Right cardiac atrium (tissue), 5 donors: ENCODE data around the gene HES4. TPM values are rescaled to one million over a fixed set of nuclear protein-coding genes. Genes with fewer than 3 reads are reported as not detected.
"Not testable (repeated sequence)": the region's sequence is repeated elsewhere in the genome, so short reads cannot be mapped to it uniquely, and the experiment has no call there.

Source experiments
- ATAC-seq, 2 donors: fragments of 200-7000 bp; cut with Tn5 transposase; one replicate each; pipeline versions ENCODE4 v1.8.0 to v1.9.1; 2020; ENCODE audit warnings: moderate library complexity in 2 of 2, mild to moderate bottlenecking in 1 of 2
- DNase-seq, 3 donors: peaks; one replicate each; pipeline ENCODE4 v3.0.0-alpha.2; 2020
- H3K27ac ChIP-seq: one replicate; pipeline ENCODE4 v1.5.1; 2013; ENCODE audit warnings: mild to moderate bottlenecking, low read length, control low read depth, moderate library complexity
- H3K27me3 ChIP-seq: one replicate; pipeline ENCODE4 v1.6.1; 2013; ENCODE audit not compliant: control insufficient read depth, insufficient read depth
- H3K4me1 ChIP-seq: one replicate; pipeline ENCODE4 v1.6.1; 2013; ENCODE audit warnings: low read length; ENCODE audit not compliant: control insufficient read depth, insufficient read depth
- H3K4me3 ChIP-seq: one replicate; pipeline ENCODE4 v1.5.1; 2013; ENCODE audit warnings: low read length, control low read depth
- H3K9me3 ChIP-seq: one replicate; pipeline ENCODE4 v1.6.1; 2013; ENCODE audit warnings: low read length; ENCODE audit not compliant: control insufficient read depth
- WGBS: extraction: QIAGEN DNeasy Blood & Tissue Kit; methylation state at CpG from one replicate; pipeline ENCODE4 v1.1.7; 2013; 5-methylcytosine and 5-hydroxymethylcytosine counted together
- intact Hi-C, 4 donors: fragments of 100-400 bp; cut with DNase I; formaldehyde crosslinking; loops; one replicate each; pipeline versions ENCODE4 v1.11.0 to v1.14.0; 2022 to 2023
- polyA plus RNA-seq: library from polyadenylated mRNA; stranded (reverse); fragments of 200-250 nt; gene quantifications from one replicate; pipeline ENCODE4 v1.2.3, GENCODE V29; 2013
- total RNA-seq, 4 donors: library from RNA; stranded (reverse); fragmentation: NEBNext Ultra II Directional; extraction: Animal tissue kit (Norgen Biotek cat#: 25700); gene quantifications; one replicate each; pipeline ENCODE4 v1.2.1, GENCODE V29; 2021
- donor health status: healthy with polysubstance abuse.
- donor health status: DM: no; HTN: yes; CAD: no.
- donor health status: DM: no; HTN: no; CAD: no.
- donor health status: DM: no; HTN: yes; CAD: no; lungs with severe emphysema.
- donor health status: DM: yes; HTN: yes; CAD: no.

Gene HES4
- total and polyA plus RNA-seq, 5 donors = 25.7 to 62.5 (median 38.2) TPM

DNA sequence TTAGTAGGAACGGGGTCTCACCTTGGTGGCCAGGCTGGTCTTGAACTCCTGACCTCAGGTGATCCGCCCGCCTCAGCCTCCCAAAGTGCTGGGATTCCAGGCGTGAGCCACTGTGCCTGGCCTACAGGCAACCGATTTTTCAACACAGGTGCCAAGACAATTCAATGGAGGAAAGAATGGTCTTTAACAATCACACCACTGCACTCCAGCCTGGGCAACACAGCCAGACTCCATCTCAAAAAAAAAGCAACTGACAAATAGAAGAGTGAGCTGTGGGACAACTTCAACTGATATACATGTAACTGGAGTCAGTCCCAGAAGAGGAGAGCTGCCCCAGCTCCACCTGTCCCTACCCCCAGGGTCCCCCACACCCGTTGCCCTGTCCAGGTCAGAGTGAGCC lies 5.4 kb downstream of the HES4 start:
- WGBS = 91% methylated on average over 6 of the region's 6 CpGs
- H3K27ac ChIP-seq, H3K9me3 ChIP-seq, H3K4me3 ChIP-seq, H3K4me1 ChIP-seq, ATAC-seq, intact Hi-C loops, H3K27me3 ChIP-seq: not testable (repeated sequence)
- DNase-seq = peak in 1 of 3 donors; percentile 32

DNA sequence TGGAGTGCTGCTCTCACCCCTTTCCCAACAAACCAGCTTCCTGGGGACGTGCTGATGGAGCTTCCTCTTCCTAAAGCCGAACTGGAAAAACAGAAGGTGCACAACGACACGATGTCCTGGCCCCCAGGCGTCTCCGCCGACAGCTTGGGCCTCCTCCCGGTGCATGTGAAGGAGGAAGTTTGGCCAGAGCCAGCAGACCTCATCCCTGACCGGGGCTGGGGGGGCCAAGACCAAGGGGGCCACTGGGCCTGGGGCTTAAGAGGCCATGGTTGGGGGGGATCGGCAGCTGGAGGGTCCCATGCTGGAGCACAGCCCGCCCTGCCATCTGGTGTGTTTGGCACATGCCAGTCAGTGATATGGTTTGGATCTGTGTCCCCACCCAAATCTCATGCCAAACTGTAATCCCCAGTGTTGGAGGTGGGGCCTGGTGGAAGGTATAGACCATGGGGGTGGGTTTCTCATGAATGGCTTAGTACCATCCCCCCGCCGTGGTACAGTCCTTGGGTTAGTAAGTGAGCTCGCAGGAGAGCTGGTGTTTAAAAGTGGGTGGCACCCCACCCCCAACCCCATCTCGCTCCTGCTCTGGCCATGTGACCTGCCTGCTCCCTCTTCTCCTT lies 6.4 kb downstream of the HES4 start:
- Histone ChIP-seq H3K27me3 (no peaks in the 10 kb centered on the region), H3K27ac (no peak overlapping the region), H3K9me3 (no peaks in the 10 kb centered on the region), H3K4me1 (no peaks in the 10 kb centered on the region), H3K4me3 (no peak overlapping the region)
- WGBS = 74% methylated on average over 15 of the region's 15 CpGs
- peak in 2 of 3 donors; percentile 22 to 33 for DNase-seq
- intact Hi-C loops = no loop called here
- no peak for ATAC-seq

- H3K9me3 ChIP-seq = no peaks in the 10 kb centered on the region
- H3K4me3 ChIP-seq = no peak overlapping the region
- H3K27ac ChIP-seq = no peak overlapping the region
- intact Hi-C loops = no loop called here
- DNase-seq = no peak
- no peaks in the 10 kb centered on the region for H3K27me3 ChIP-seq
- ATAC-seq = no peak
- 90% methylated on average over 7 of the region's 7 CpGs for WGBS
- no peaks in the 10 kb centered on the region for H3K4me1 ChIP-seq
Measured at GRCh38 chr1:992362-992761, 7.5 kb downstream of the HES4 start.

DNA sequence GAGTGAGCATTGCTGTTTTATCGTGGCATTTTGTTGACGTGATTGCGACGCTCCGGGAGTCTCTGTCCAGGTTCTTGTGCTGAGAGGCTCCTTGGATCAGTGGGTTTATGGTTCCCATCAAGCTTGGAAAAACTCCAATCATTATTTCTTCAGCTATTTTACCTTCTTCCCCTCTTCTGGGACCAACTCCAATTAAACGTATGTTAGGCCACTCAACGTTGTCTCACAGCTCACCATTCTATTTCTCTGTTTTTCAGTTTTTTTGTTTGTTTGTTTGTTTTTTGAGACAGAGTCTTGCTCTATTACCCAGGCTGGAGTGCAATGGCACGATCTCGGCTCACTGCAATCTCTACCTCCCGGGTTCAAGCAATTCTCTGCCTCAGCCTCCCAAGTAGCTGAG lies 8.0 kb downstream of the HES4 start:
- H3K4me1 ChIP-seq = no peaks in the 10 kb centered on the region
- no peaks in the 10 kb centered on the region for H3K9me3 ChIP-seq
- H3K27me3 ChIP-seq = no peaks in the 10 kb centered on the region
- no peak overlapping the region for H3K4me3 ChIP-seq
- intact Hi-C loops = no loop called here
- 96% methylated on average over 10 of the region's 10 CpGs for WGBS
- no peak for ATAC-seq
- H3K27ac ChIP-seq = no peak overlapping the region
- DNase-seq = no peak

DNA sequence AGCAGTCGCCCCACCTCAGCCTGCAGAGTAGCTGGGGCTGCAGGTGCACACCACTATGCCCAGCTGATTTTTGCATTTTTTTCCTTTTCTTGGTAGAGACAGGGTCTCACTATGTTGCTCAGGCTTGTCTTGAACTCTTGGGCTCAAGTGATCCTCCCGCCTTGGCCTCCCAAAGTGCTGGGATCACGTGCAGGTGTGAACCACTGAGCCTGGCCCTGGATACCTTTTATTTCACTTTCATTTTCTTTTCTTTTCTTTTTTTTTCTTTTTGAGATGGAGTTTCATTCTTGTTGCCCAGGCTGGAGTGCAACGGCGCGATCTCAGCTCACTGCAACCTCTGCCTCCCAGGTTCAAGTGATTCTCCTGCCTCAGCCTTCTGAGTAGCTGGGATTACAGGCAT lies 8.6 kb downstream of the HES4 start:
- H3K27me3 ChIP-seq, H3K9me3 ChIP-seq, intact Hi-C loops, DNase-seq, H3K4me3 ChIP-seq, H3K27ac ChIP-seq, ATAC-seq, H3K4me1 ChIP-seq: not testable (repeated sequence)
- WGBS = 92% methylated on average over 6 of the region's 6 CpGs

DNA sequence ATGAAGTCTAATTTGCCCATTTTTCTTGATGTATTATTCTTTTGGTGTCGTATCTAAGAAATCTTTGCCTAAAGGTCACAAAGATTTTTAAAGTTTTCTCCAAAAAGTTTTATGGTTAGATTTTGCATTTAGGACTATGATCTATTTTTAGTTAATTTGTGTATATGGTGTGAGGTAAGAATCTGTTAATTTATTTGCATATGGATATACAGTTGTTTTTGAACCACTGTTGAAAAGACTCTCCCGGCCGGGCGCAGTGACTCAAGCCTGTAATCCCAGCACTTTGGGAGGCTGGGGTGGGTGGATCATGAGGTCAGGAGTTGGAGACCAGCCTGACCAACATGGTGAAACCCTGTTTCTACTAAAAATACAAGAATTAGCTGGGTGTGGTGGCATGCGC lies 11.8 kb downstream of the HES4 start:
- not testable (repeated sequence) for H3K4me3 ChIP-seq, H3K9me3 ChIP-seq, ATAC-seq, H3K27ac ChIP-seq, H3K27me3 ChIP-seq, H3K4me1 ChIP-seq
- peak in 1 of 3 donors; percentile 12 for DNase-seq
- WGBS = 86% methylated on average over 5 of the region's 5 CpGs
- intact Hi-C loops = loop anchor here in 3 of 4 donors (5.0 kb wide), 1 partner anchor 74 kb away; no protein-coding TSS in a partner anchor

DNA sequence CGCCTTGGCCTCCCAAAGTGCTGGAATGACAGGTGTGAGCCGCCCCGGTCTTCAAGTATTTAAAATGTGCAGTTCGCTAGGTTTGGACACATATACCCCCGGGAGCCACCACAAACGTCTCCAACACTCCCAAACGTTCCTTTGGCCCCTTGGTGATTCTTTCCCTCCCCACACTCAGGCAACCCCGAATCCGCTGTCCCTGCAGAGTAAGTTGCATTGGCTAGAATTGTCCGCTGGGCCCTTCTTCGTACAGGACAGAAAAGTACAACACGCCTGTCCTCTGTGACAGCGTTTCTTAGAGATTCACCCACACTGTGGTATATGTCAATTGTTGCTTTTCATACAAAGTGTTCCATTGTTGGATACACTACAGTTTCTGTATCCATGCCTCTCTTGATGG lies 14.8 kb downstream of the HES4 start:
- DNase-seq = peak in 1 of 3 donors; percentile 19
- no peak overlapping the region for H3K4me3 ChIP-seq

GRCh38 chr1:984476-984814 lies 15.5 kb downstream of the HES4 start:
- no peak overlapping the region for H3K4me3 ChIP-seq
- H3K9me3 ChIP-seq = no peaks in the 10 kb centered on the region
- no peaks in the 10 kb centered on the region for H3K4me1 ChIP-seq
- intact Hi-C loops = loop anchor here in 2 of 4 donors (2.0 to 5.0 kb wide), 2 partner anchors 14 to 78 kb away; no protein-coding TSS in a partner anchor
- H3K27me3 ChIP-seq = no peaks in the 10 kb centered on the region
- ATAC-seq (no peak), DNase-seq (peak in 1 of 3 donors; percentile 25)
- 57% methylated on average over 12 of the region's 12 CpGs for WGBS
- no peak overlapping the region for H3K27ac ChIP-seq

More for the DNA sequence above, 14.8 kb downstream of the HES4 start:
- no peak for ATAC-seq
- H3K4me1 ChIP-seq = no peaks in the 10 kb centered on the region
- H3K27me3 ChIP-seq = no peaks in the 10 kb centered on the region
- intact Hi-C loops = loop anchor here in 3 of 4 donors (2.0 to 5.0 kb wide), 2 partner anchors 14 to 77 kb away; no protein-coding TSS in a partner anchor
- H3K9me3 ChIP-seq = no peaks in the 10 kb centered on the region
- WGBS = 76% methylated on average over 13 of the region's 13 CpGs
- H3K27ac ChIP-seq = no peak overlapping the region

DNA sequence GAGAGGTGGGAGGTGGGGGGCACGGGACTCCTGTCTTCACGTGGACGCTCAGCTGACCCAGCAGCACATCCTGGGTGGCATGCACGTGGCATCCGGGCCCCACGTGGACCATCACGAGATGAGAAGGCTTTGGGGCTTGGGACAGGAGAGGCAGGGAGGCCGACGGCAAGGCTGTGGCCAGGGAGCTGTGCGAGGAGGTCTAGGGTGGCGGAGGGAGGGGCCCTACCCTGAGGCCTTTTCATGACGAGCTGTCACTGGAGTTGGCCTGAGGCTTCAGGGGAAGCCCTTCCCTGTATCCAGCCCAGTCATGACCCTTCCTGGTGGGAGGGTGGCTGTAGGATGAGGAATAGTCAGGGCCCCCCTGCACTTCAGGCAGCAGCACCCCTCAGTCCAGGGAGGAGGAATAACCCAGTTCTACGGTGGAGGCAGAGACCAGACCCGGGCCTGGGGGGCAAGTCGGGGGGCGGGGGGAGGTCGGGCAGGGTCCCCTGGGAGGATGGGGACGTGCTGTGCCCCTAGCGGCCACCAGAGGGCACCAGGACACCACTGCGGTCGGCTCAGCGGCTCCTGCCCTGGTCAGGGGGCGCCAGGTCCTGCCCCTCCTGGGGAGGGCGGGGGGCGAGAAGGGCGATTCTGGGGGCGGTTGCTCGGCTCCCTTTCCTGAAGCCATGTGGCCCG lies 16.0 kb downstream of the HES4 start:
- no peak overlapping the region for H3K4me3 ChIP-seq
- DNase-seq (peak; percentile 51 to 85 (median 82)), ATAC-seq (peak; percentile 17 to 18)
- no peaks in the 10 kb centered on the region for H3K27me3 ChIP-seq
- intact Hi-C loops = loop anchor here in 2 of 4 donors (2.0 to 5.0 kb wide), 2 partner anchors 15 to 78 kb away; no protein-coding TSS in a partner anchor
- H3K9me3 ChIP-seq = no peaks in the 10 kb centered on the region
- WGBS = 21% methylated on average over 29 of the region's 29 CpGs
- H3K4me1 ChIP-seq = no peaks in the 10 kb centered on the region
- no peak overlapping the region for H3K27ac ChIP-seq

GRCh38 chr1:982765-983436 lies 17.0 kb downstream of the HES4 start:
- Histone ChIP-seq H3K4me3 (no peak overlapping the region), H3K9me3 (no peaks in the 10 kb centered on the region), H3K4me1 (no peaks in the 10 kb centered on the region), H3K27ac (peak overlapping the region; percentile 15), H3K27me3 (no peaks in the 10 kb centered on the region)
- DNase-seq = peak; percentile 19 to 64 (median 54)
- intact Hi-C loops = loop anchor here in 1 of 4 donors (5.0 kb wide), 1 partner anchor 79 kb away; no protein-coding TSS in a partner anchor
- 84% methylated on average over 43 of the region's 43 CpGs for WGBS
- ATAC-seq = no peak
